HepG2 (cell line): ENCODE data around the gene CSNK2B. TPM values are rescaled to one million over a fixed set of nuclear protein-coding genes. Genes with fewer than 3 reads are reported as not detected.

Source experiments
- ATF7-NPFF ChIP-seq: sonication (generic); formaldehyde crosslinking; IDR thresholded peaks from 2 replicates; pipeline ENCODE4 v1.8.1; 2023; ENCODE audit warnings: mild to moderate bottlenecking, low read depth, missing genetic modification reagents, moderate library complexity
- DMAP1 ChIP-seq: IDR thresholded peaks from 2 replicates; pipeline ENCODE4 v1.6.1; 2016
- HNF4G ChIP-seq, 2 experiments: sonication (generic) in 1 of 2; formaldehyde crosslinking in 1 of 2; IDR thresholded peaks; 2 replicates each; pipeline versions ENCODE4 v1.4.0 to v1.6.1; 2011 to 2020; ENCODE audit warnings: borderline replicate concordance in 2 of 2, low read depth in 2 of 2, mild to moderate bottlenecking in 2 of 2, low read length in 1 of 2, missing genetic modification reagents in 1 of 2, moderate library complexity in 1 of 2
- HOXA3 ChIP-seq: sonication (generic); formaldehyde crosslinking; IDR thresholded peaks from 2 replicates; pipeline ENCODE4 v1.5.0; 2020; ENCODE audit warnings: missing genetic modification reagents
- MEIS2 ChIP-seq: sonication (generic); formaldehyde crosslinking; IDR thresholded peaks from 2 replicates; pipeline ENCODE4 v1.9.0; 2021; ENCODE audit warnings: mild to moderate bottlenecking, missing genetic modification reagents
- NFE2 ChIP-seq: sonication (generic); formaldehyde crosslinking; IDR thresholded peaks from 2 replicates; pipeline ENCODE4 v1.4.0; 2020; ENCODE audit warnings: missing genetic modification reagents
- NFKB2 ChIP-seq: sonication (generic); formaldehyde crosslinking; IDR thresholded peaks from 2 replicates; pipeline ENCODE4 v1.4.0; 2020; ENCODE audit warnings: missing genetic modification reagents, borderline replicate concordance
- PHF5A ChIP-seq: IDR thresholded peaks from one replicate; pipeline ENCODE4 v1.6.1; 2018; ENCODE audit warnings: low read depth, missing genetic modification reagents; ENCODE audit not compliant: unreplicated experiment
- POLR2AphosphoS5 ChIP-seq: IDR thresholded peaks from 2 replicates; pipeline ENCODE4 v1.6.1; 2012; ENCODE audit warnings: low read depth, low read length
- PRDM4 ChIP-seq: sonication (generic); formaldehyde crosslinking; IDR thresholded peaks from 2 replicates; pipeline ENCODE4 v1.9.0; 2021; ENCODE audit warnings: missing genetic modification reagents, borderline replicate concordance
- PRMT3 ChIP-seq: sonication (generic); formaldehyde crosslinking; IDR thresholded peaks from 2 replicates; pipeline ENCODE4 v1.8.1; 2022; ENCODE audit warnings: low read depth, mild to moderate bottlenecking, moderate library complexity, missing genetic modification reagents, borderline replicate concordance
- SNAPC2 ChIP-seq: sonication (generic); formaldehyde crosslinking; IDR thresholded peaks from 2 replicates; pipeline ENCODE4 v1.8.1; 2022; ENCODE audit warnings: mild to moderate bottlenecking, missing genetic modification reagents
- TRIM22 ChIP-seq: fragments of 450-650 bp; IDR thresholded peaks from 2 replicates; pipeline ENCODE4 v1.6.1; 2017
- ZNF138 ChIP-seq: sonication (generic); formaldehyde crosslinking; IDR thresholded peaks from 2 replicates; pipeline ENCODE4 v1.5.0; 2020; ENCODE audit warnings: mild to moderate bottlenecking, low read depth, missing genetic modification reagents
- ZNF562 ChIP-seq: sonication (generic); formaldehyde crosslinking; IDR thresholded peaks from 2 replicates; pipeline ENCODE4 v1.8.0; 2022; ENCODE audit warnings: missing genetic modification reagents, borderline replicate concordance
- ZNF577 ChIP-seq: sonication (generic); formaldehyde crosslinking; IDR thresholded peaks from 2 replicates; pipeline ENCODE4 v1.4.0; 2020; ENCODE audit warnings: mild to moderate bottlenecking, low read depth, missing genetic modification reagents, borderline replicate concordance
- polyA plus RNA-seq, 8 experiments: library from polyadenylated mRNA; depleted of rRNA in 3 of 8; stranded (reverse) in 7 of 8; unstranded in 1 of 8; fragments of >200 nt; fragmentation: Illumina TruSeq in 4 of 8; extraction: Trizol in 4 of 8; gene quantifications; 2 replicates each; pipeline versions ENCODE4 v1.2.1 to v1.2.3, GENCODE V29; 2011 to 2016; ENCODE audit warnings: low read depth in 4 of 8, missing spikeins in 1 of 8, mixed read lengths in 1 of 8; ENCODE audit not compliant: insufficient read depth in 1 of 8
- total RNA-seq, 5 experiments: library from RNA; depleted of rRNA; stranded (reverse); fragments of >200 nt; fragmentation: Illumina TruSeq; extraction: Trizol; gene quantifications; 2 replicates each; pipeline ENCODE4 v1.2.3, GENCODE V29; 2016; ENCODE audit warnings: low read depth in 1 of 5
- TF ChIP-seq, protein P1 (sequence below): sonication (generic); formaldehyde crosslinking; IDR thresholded peaks from 2 replicates; pipeline ENCODE4 v1.8.0; 2022; ENCODE audit warnings: mild to moderate bottlenecking, missing genetic modification reagents, borderline replicate concordance
- TF ChIP-seq, protein P2 (sequence below): sonication (generic); formaldehyde crosslinking; IDR thresholded peaks from 2 replicates; pipeline ENCODE4 v1.9.0; 2021; ENCODE audit warnings: missing genetic modification reagents, mild to moderate bottlenecking, borderline replicate concordance
- TF ChIP-seq, protein P3 (sequence below): sonication (generic); IDR thresholded peaks from 2 replicates; pipeline ENCODE4 v1.6.1; 2016; ENCODE audit warnings: low read depth, borderline replicate concordance

CSNK2B gene
- total and polyA plus RNA-seq, 2 of the 13 experiments (the other 11 are each of a cell fraction or from before 2014, with no cell fraction given): 111 to 296 TPM

GRCh38 chr6:31661262-31662123 is 4.4 kb upstream of the CSNK2B start (continued):
- TF ChIP-seq, protein P1, sequence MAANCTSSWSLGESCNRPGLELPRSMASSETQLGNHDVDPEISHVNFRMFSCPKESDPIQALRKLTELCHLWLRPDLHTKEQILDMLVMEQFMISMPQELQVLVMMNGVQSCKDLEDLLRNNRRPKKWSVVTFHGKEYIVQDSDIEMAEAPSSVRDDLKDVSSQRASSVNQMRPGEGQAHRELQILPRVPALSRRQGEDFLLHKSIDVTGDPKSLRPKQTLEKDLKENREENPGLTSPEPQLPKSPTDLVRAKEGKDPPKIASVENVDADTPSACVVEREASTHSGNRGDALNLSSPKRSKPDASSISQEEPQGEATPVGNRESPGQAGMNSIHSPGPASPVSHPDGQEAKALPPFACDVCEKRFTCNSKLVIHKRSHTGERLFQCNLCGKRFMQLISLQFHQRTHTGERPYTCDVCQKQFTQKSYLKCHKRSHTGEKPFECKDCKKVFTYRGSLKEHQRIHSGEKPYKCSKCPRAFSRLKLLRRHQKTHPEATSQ (CRISPR knock-in tag): no peak
- TF ChIP-seq HOXA3 (no peak), ZNF577 (CRISPR knock-in tag) (no peak), PRDM4 (CRISPR knock-in tag) (no peak), POLR2AphosphoS5 (peak; percentile 32; the same call in 1 of the 2 replicates), SNAPC2 (CRISPR knock-in tag) (no peak), NFKB2 (CRISPR knock-in tag) (no peak), TRIM22 (no peak), ZNF138 (CRISPR knock-in tag) (no peak), DMAP1 (CRISPR knock-in tag) (no peak), MEIS2 (CRISPR knock-in tag) (no peak), ZNF562 (CRISPR knock-in tag) (no peak), HNF4G (IDR thresholded peaks at IDR 0.05; ENCODE audit: borderline replicate concordance, low read depth, low read length) (no peak), HNF4G (CRISPR knock-in tag; IDR thresholded peaks at IDR 0.05; ENCODE audit: borderline replicate concordance, low read depth) (no peak), PHF5A (CRISPR knock-in tag) (no peak), PRMT3 (CRISPR knock-in tag) (no peak), ATF7-NPFF (CRISPR knock-in tag) (no peak), NFE2 (CRISPR knock-in tag) (no peak)
- TF ChIP-seq, protein P2, sequence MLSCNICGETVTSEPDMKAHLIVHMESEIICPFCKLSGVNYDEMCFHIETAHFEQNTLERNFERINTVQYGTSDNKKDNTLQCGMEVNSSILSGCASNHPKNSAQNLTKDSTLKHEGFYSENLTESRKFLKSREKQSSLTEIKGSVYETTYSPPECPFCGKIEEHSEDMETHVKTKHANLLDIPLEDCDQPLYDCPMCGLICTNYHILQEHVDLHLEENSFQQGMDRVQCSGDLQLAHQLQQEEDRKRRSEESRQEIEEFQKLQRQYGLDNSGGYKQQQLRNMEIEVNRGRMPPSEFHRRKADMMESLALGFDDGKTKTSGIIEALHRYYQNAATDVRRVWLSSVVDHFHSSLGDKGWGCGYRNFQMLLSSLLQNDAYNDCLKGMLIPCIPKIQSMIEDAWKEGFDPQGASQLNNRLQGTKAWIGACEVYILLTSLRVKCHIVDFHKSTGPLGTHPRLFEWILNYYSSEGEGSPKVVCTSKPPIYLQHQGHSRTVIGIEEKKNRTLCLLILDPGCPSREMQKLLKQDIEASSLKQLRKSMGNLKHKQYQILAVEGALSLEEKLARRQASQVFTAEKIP: no peak
- TF ChIP-seq, protein P3, sequence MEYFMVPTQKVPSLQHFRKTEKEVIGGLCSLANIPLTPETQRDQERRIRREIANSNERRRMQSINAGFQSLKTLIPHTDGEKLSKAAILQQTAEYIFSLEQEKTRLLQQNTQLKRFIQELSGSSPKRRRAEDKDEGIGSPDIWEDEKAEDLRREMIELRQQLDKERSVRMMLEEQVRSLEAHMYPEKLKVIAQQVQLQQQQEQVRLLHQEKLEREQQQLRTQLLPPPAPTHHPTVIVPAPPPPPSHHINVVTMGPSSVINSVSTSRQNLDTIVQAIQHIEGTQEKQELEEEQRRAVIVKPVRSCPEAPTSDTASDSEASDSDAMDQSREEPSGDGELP: no peak
